Limb (tissue), 2 donors: ENCODE results near the gene PPP2R2B.
A peak's percentile ranks its signal among the peaks of the same experiment; 100 is the strongest.
"Not testable (repeated sequence)": the region's sequence is repeated elsewhere in the genome, so short reads cannot be mapped to it uniquely, and the experiment has no call there.

ENCODE experiments used
- DNase-seq, 2 donors: peaks; one replicate each; pipeline ENCODE4 v3.0.0-alpha.2; 2016; ENCODE audit errors: extremely low spot score in 2 of 2

The PPP2R2B gene

DNA sequence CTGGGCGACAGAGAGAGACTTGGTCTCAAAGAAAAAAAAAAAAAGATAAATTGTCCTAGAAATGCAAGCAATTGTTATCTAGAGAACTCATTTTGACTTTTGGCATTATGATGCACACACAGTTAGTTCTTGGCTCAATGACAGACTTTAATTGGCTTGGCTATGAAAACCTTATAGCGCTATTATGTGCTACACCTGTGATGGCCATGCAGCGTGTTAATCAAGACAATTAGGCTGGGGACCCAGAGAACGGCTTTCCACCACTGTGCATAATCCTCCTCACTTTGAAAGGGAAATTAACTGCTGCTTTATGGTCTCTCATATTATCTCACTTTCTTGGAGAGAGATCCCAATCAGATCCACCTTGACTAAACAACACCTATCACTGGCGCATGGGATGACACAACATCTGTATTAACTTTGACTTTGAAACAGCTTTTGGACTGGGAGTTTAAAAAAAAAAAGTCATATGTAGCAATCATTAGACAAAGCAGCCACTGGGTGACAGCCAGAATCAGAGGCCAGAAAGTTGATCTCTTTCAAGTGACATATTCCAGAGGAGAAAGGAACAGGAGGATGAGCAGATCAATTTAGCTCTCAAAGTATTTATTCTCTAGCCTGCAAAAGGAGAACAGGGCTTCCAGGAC, 132.5 kb downstream of the PPP2R2B start:
- no peak for DNase-seq

DNA sequence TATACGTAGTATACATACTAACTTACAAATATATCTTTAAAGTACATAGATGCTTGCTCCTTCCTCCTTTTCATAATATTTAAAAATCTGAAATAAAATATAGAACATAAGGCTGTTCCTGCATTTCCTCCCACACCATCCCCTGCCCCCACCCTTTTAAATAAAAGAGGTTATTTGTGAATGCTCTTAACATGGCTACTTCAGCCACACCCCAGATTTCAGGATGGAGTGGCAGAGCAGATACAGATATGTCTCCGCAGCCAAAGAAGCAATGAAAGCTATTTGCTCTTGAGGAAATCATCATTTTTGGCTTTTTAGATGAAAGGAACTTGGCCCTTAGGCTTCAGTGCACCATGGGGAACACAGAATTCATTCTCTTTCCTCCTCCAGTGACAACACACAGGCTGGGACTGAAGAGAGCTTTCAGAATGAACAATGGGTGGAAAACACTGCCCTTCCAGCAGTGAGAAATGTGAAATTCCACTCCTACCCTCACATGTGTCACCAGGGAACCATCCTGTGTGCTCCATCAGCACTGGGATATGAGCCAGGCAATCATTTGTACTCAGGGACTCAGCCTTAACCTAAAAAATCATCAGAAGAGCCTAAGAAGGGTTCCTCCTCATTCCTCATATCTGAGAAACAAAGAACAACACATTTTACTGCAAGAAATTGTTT, 134.3 kb downstream of the PPP2R2B start:
- DNase-seq: peak in 1 of 2 donors; percentile 40

DNA sequence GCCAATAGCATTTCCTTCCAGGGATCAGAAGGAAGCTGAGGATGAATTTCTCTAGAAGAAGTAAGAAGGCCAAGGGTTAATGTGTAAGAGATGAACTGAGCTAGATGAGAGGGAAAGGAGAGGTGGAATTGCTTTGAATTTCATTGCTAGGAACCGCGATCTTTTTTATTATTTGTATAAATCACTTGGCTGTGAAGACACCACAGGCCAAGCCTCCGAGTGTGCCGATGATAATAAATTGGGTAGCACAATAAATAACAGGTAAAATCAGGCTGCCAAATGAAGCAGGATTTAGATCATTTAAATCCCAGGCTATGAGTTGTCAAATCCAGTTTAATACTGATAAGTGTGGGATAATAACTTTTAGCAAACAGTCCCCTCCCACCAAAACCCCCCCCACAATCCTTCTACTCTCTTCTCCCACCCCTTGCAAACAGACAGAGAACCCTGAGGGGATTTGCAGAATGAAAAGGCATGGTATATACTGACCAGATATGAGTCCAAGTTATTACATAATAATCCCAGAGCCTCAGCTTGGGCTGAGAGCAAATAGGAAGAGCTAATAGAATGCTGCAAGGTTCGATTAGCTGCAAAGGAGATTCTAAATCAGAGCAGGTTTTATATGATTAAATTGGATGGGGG, 143.5 kb downstream of the PPP2R2B start:
- no peak for DNase-seq

- DNase-seq: no peak
Observed at GRCh38 chr5:146732962-146733361, 145.6 kb downstream of the PPP2R2B start.

GRCh38 chr5:146731909-146732659, 146.5 kb downstream of the PPP2R2B start:
- no peak for DNase-seq

DNA sequence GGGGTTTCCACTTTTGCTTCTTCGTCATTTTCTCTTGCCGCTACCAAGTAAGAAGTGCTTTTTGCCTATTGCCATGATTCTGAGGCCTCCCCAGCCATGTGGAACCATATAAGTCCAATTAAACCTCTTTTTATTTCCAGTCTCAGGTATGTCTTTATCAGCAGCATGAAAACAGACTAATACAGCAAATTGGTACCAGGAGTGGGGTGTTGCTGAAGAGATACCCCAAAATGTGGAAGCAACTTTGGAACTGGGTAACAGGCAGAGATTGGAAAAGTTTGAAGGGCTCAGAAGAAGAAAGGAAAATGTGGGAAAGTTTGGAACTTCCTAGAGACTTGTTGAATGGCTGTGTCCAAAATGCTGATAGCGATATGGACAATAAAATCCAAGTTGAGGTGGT, 149.8 kb downstream of the PPP2R2B start:
- DNase-seq: not testable (repeated sequence)

- no peak for DNase-seq
Observed at GRCh38 chr5:146726891-146727290, 151.7 kb downstream of the PPP2R2B start.

GRCh38 chr5:146726020-146726419, 152.5 kb downstream of the PPP2R2B start:
- no peak for DNase-seq

GRCh38 chr5:146725025-146725424, 153.5 kb downstream of the PPP2R2B start:
- DNase-seq: no peak

DNA sequence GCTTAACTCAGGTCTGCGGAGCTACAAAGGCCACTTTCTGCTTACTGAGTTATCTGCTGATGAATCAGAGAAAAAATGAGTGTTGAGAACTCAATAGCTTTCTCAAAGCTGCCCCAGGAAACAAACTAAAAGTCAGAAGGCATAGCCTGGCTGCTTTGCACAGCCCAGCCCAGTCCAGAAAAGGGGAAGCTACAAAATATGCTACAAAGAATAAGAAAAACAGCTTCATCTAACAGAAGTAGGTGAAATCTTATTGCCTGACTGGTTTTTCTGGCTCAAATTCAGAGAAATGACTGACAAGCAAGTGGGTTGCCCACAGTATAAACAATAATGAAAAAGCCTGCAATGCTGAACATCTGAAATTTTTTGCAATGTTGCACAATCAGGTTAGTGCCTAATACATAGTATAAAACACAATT, 156.2 kb downstream of the PPP2R2B start:
- no peak for DNase-seq

GRCh38 chr5:146721073-146721815, 157.3 kb downstream of the PPP2R2B start:
- no peak for DNase-seq

DNA sequence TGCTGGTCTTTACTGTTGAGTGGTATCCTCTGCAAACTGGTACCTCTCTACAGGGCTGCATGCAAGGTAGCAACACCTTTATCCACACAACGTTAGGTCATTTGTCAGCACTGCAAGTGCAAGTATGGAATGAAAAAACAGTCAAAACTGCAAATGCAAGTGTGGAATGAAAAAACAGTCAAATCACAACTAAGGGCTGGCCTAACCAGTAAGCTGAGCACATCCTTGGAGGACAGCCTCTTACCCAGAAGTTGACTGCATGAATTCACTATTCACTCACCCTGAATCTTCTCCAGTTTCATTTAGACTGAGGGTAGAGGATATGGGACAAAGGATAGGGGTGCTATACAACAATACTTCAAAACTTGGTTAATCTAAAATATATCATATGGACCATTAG, 158.4 kb downstream of the PPP2R2B start:
- DNase-seq: no peak

DNA sequence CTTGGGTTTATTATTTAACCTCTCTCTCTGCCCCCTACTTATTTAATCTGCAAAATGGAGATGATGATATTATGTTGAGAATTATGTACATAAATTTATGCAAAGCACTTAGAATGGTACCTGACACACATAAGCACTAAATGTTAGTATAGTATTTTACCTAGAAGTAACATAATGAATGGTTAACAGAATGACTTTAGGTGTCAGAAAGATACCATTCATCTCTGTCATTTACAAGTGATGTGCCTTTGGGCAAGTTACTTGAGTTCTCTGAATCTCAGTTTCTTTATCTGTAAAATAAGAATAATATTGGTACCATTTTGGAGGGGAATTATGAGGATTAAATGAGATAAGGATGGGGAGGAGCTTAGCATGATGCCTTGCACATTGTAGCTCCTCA, 159.4 kb downstream of the PPP2R2B start:
- no peak for DNase-seq

DNA sequence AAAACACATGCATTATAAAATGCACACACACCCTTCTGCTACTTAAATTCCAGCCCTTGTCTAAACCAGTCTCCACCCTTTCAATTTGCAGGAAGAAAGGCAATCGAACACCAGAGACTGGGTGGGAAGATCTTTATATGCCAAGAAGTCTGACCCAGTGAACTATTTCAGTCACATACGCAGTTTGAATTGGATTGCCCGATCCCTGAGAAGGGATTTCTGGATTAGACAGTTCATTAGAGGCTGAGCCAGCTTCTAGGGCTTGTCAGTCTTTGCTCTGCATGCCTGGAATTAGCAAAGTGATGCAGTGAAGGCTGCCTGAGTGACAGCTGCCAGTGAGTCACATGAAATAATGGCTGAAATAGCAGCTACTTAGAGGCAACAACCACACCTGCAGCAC, 159.9 kb downstream of the PPP2R2B start:
- no peak for DNase-seq

DNA sequence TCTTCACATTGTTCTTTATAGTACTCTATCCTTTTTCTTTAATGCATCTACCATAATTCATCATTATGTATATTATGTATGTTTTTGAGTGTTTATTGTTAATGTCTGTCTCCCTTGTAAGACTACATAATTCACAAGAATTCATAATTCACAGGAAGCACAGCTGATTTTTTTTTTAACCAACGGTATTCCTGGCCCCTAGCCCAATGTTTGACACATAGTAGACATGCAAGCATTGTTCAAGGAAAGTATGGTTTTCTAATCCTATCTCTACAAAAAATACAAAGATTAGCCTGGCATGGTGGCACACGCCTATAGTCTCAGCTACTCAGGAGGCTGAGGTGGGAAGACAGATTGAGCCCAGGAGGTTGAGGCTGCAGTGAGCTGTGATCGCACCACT, 160.6 kb downstream of the PPP2R2B start:
- DNase-seq: no peak

DNA sequence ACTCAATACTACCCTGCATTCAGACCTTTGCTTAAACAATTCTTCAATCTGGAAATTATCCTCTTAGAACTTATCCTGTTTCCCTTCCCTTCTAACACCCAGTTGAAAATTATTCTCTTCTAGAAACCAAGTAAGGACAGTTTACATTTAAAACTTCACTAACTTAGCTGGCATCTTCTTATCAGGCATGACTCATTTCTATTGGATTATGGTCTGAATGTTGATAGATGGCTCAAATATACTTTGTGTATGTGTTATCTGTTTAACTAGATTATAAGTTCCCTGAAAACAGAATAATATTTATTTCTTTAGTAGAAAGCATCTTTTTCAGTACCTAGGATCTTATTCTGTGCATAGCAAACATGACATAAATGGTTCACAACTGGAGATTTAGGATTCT, 161.9 kb downstream of the PPP2R2B start:
- no peak for DNase-seq

DNA sequence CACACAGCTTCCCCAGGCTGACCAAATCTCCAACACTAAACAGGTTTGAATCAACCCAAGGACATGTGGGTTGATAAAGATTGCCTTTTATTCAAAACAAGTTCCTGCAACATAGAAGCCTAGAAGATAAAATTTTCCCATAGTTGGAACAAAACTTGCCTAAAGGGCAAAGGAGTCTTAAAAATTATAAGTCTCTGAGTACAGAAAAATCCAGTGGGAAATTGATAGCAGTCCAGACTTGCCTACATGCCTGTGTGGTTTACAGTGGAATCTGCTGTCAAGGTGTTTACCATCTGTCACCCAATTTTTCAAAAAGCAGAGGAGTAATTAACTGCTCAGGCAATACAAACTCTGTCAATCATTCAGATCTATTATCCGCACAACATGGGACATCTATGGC, 168.2 kb downstream of the PPP2R2B start:
- DNase-seq: no peak

- no peak for DNase-seq
Observed at GRCh38 chr5:146707316-146707715, 171.2 kb downstream of the PPP2R2B start.

- no peak for DNase-seq
Observed at GRCh38 chr5:146706321-146706972, 172.1 kb downstream of the PPP2R2B start.

- DNase-seq: no peak
Observed at GRCh38 chr5:146704949-146705665, 173.4 kb downstream of the PPP2R2B start.
